Epithelial cell of esophagus (primary cell): ENCODE data around the gene IL1RAPL1.

ENCODE experiments used
- DNase-seq: peaks from one replicate; pipeline ENCODE4 v3.0.0; 2010; ENCODE audit warnings: low read depth
- H3K4me3 ChIP-seq: 2 replicates; pipeline ENCODE4 v1.5.1; 2011; ENCODE audit warnings: mild to moderate bottlenecking, low read length, control low read depth
- CTCF ChIP-seq: IDR thresholded peaks from 2 replicates; pipeline ENCODE4 v1.5.1; 2011; ENCODE audit warnings: low read depth, mild to moderate bottlenecking, low read length, control low read depth, inconsistent platforms; ENCODE audit not compliant: insufficient read depth; ENCODE audit errors: missing control alignments

Gene IL1RAPL1

GRCh38 chrX:29640106-29640505 is 1052.9 kb downstream of the IL1RAPL1 start:
- no peak overlapping the region for H3K4me3 ChIP-seq
- DNase-seq: no peak
- TF ChIP-seq CTCF: no peak

- no peak for DNase-seq
- TF ChIP-seq CTCF: no peak
- H3K4me3 ChIP-seq: no peak overlapping the region
These were observed 1054.2 kb downstream of the IL1RAPL1 start for GRCh38 chrX:29641461-29641860.

GRCh38 chrX:29643181-29643580 is 1055.9 kb downstream of the IL1RAPL1 start:
- DNase-seq: no peak
- no peak overlapping the region for H3K4me3 ChIP-seq
- TF ChIP-seq CTCF: no peak

GRCh38 chrX:29648161-29648560 is 1060.9 kb downstream of the IL1RAPL1 start:
- H3K4me3 ChIP-seq: no peak overlapping the region
- no peak for DNase-seq
- no peak for TF ChIP-seq CTCF

DNA sequence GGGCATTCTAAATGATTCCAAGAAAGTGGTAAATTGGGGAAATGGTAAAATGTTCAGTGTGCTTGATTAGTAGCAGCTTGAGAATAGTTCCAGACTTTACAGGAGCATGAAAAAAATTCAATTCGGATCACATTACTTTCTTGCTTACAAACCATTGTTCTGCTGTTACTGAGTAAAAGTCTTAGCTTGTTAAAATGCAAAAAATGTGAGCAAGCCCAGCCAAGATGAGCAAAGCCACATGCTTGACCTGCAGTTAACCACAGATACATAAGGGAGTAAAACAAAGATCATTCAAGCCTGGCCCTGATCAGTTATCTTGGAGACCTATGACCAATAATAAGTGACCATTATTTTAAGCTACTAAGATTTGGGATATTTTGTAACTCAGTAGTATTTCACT is 1065.2 kb downstream of the IL1RAPL1 start:
- peak; percentile 23 for DNase-seq
- TF ChIP-seq CTCF: no peak
- H3K4me3 ChIP-seq: no peak overlapping the region

DNA sequence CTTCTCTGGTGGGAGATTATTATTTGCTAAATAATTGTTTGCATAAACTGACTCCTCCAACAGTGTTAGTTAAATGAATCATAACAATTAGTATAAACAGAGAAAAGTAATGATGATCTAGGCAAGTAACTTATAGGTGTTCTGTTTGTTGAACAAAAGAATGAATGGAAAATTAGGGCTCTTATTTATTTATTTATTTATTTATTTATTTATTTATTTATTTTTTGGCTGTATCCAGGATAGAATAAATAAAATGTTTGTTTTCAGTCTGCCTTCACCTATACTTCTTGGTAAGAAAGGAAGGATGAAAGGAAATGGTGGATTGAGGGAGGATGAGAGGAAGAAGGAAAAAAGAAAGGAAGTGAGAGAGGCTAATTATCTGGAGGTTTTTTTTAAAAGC is 1066.5 kb downstream of the IL1RAPL1 start:
- TF ChIP-seq CTCF: no peak
- DNase-seq: no peak
- H3K4me3 ChIP-seq: no peak overlapping the region

- TF ChIP-seq CTCF: no peak
- no peak overlapping the region for H3K4me3 ChIP-seq
- no peak for DNase-seq
These were observed 1072.7 kb downstream of the IL1RAPL1 start for GRCh38 chrX:29659911-29660310.
